Smooth muscle cell (in vitro differentiated cells): ENCODE results near the gene BABAM2. TPM values are rescaled to one million over a fixed set of nuclear protein-coding genes. Genes with fewer than 3 reads are reported as not detected.
A peak's percentile ranks its signal among the peaks of the same experiment; 100 is the strongest.

ENCODE experiments used
- DNase-seq: peaks from one replicate; lab custom pipeline; 2025; ENCODE audit not compliant: unreplicated experiment; lab: John Stamatoyannopoulos, UW
- H2AFZ ChIP-seq: fragments of 200-600 bp; sonication (generic); 2 replicates; pipeline ENCODE4 v1.6.0; 2016; ENCODE audit warnings: antibody characterized with exemption, low read depth, mild to moderate bottlenecking
- H3F3A ChIP-seq: fragments of 200-600 bp; sonication (generic); 2 replicates; pipeline ENCODE4 v1.6.0; 2017; ENCODE audit warnings: antibody characterized with exemption, low read depth
- H3K27ac ChIP-seq: fragments of 200-600 bp; sonication (generic); 2 replicates; pipeline ENCODE4 v1.5.1; 2016; ENCODE audit warnings: low read depth, mild to moderate bottlenecking
- H3K27me3 ChIP-seq: fragments of 200-600 bp; sonication (generic); 2 replicates; pipeline ENCODE4 v1.6.1; 2016; ENCODE audit warnings: low read depth, mild to moderate bottlenecking
- H3K36me3 ChIP-seq: fragments of 200-600 bp; sonication (generic); 2 replicates; pipeline ENCODE4 v1.5.1; 2016; ENCODE audit warnings: low read depth
- H3K4me1 ChIP-seq: fragments of 200-600 bp; sonication (generic); 2 replicates; pipeline ENCODE4 v1.5.1; 2016; ENCODE audit warnings: low read depth
- H3K4me2 ChIP-seq: fragments of 200-600 bp; sonication (generic); 2 replicates; pipeline ENCODE4 v1.6.0; 2016; ENCODE audit warnings: mild to moderate bottlenecking
- H3K4me3 ChIP-seq: fragments of 200-600 bp; sonication (generic); 2 replicates; pipeline ENCODE4 v1.5.1; 2016; ENCODE audit warnings: mild to moderate bottlenecking
- H3K79me2 ChIP-seq: fragments of 200-600 bp; sonication (generic); 2 replicates; pipeline ENCODE4 v1.6.0; 2016; ENCODE audit warnings: low read depth, mild to moderate bottlenecking
- H3K9ac ChIP-seq: fragments of 200-600 bp; sonication (generic); 2 replicates; pipeline ENCODE4 v1.6.0; 2016; ENCODE audit warnings: low read depth
- H3K9me3 ChIP-seq: fragments of 200-600 bp; sonication (generic); replicated peaks from 2 replicates; pipeline ENCODE4 v1.5.1; 2016; ENCODE audit warnings: low read depth
- H4K20me1 ChIP-seq: fragments of 200-600 bp; sonication (generic); 2 replicates; pipeline ENCODE4 v1.6.0; 2016; ENCODE audit warnings: low read depth
- WGBS: methylation state at CpG from one replicate; pipeline ENCODE4 v1.1.7; 2016; ENCODE audit warnings: low lambda C conversion rate; 5-methylcytosine and 5-hydroxymethylcytosine counted together
- polyA plus RNA-seq: library from polyadenylated mRNA; unstranded; fragments of >200 nt; fragmentation: Nextera tagmentation; extraction: Ambion mirVana; gene quantifications from 2 replicates; pipeline ENCODE4 v1.2.1, GENCODE V29; 2016
- total RNA-seq: library from RNA; depleted of rRNA; stranded (reverse); fragments of >200 nt; gene quantifications from 2 replicates; pipeline ENCODE4 v1.2.3, GENCODE V29; 2014
- TF ChIP-seq, protein P1 (sequence below): fragments of 200-600 bp; sonication (generic); IDR thresholded peaks from 2 replicates; pipeline ENCODE4 v1.5.1; 2017; ENCODE audit warnings: borderline replicate concordance, mild to moderate bottlenecking, antibody characterized with exemption; ENCODE audit not compliant: insufficient read depth, poor library complexity, severe bottlenecking

The BABAM2 gene
- total and polyA plus RNA-seq, 2 experiments from 2014 or later, result 26.5 to 29.1 TPM

DNA sequence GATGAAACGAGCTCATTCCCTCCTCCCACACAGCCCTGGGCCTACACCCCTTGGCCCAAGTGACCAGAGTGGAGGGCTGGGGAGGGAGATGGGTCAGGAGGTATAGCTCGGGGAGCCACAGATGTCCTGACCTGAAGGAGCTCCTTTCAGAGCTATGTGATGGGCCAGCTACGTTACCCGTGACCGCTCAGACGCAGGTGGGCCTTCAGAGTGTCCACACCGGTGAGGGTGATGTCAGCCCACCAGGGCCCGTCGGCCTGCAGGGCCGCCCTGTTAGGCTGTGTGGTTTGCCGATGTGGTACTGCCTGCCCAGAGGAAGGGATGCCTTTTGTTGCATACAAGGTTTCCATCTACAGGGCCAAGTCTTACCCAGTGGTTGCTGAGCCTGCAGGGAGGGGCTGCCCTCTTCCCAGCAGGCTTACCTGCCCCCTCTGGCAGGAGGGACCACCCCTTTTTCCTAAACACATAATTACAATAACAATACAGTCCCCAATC is 460.3 kb downstream of the BABAM2 start:
- Histone ChIP-seq H3K9me3 (no peaks in the 10 kb centered on the region), H3F3A (peaks cover 10% of the 10 kb centered on the region), H3K4me2 (no peak overlapping the region), H3K27ac (no peak overlapping the region), H3K27me3 (no peaks in the 10 kb centered on the region), H3K36me3 (no peaks in the 10 kb centered on the region), H4K20me1 (no peaks in the 10 kb centered on the region), H3K9ac (no peak overlapping the region), H3K4me3 (no peak overlapping the region), H3K79me2 (no peaks in the 10 kb centered on the region), H2AFZ (no peak overlapping the region), H3K4me1 (peaks cover 9% of the 10 kb centered on the region)
- DNase-seq, result no peak
- TF ChIP-seq, protein P1, sequence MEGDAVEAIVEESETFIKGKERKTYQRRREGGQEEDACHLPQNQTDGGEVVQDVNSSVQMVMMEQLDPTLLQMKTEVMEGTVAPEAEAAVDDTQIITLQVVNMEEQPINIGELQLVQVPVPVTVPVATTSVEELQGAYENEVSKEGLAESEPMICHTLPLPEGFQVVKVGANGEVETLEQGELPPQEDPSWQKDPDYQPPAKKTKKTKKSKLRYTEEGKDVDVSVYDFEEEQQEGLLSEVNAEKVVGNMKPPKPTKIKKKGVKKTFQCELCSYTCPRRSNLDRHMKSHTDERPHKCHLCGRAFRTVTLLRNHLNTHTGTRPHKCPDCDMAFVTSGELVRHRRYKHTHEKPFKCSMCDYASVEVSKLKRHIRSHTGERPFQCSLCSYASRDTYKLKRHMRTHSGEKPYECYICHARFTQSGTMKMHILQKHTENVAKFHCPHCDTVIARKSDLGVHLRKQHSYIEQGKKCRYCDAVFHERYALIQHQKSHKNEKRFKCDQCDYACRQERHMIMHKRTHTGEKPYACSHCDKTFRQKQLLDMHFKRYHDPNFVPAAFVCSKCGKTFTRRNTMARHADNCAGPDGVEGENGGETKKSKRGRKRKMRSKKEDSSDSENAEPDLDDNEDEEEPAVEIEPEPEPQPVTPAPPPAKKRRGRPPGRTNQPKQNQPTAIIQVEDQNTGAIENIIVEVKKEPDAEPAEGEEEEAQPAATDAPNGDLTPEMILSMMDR, result no peak
- WGBS, result 93% methylated on average over 11 of the region's 11 CpGs

DNA sequence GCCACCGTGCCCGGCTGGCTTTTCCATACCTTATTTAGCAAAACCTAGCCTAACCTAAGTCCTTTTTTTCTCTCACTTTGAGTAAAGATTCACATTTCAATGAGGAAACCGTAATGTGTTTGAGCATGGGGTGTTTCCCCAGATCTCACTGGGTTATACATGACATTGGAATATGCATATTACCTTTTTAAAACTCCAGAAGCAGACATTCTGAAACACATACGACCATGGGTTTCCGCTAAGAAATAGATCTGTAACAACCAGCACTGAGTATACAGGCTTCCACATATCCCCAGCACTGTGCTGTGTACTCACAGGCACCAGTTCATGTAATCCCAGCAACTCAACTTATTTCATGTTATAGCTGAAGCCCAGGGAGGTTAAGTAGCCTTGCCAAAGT is 461.1 kb downstream of the BABAM2 start:
- peaks cover 9% of the 10 kb centered on the region for H3K4me1 ChIP-seq
- TF ChIP-seq, protein P1, result no peak
- H3K4me2 ChIP-seq, result peak overlapping the region; percentile 44
- H3K79me2 ChIP-seq, result no peaks in the 10 kb centered on the region
- H3F3A ChIP-seq, result peaks cover 10% of the 10 kb centered on the region
- H3K27me3 ChIP-seq, result no peaks in the 10 kb centered on the region
- H3K9ac ChIP-seq, result no peak overlapping the region
- H2AFZ ChIP-seq, result no peak overlapping the region
- WGBS, result 86% methylated on average over 5 of the region's 5 CpGs
- peak overlapping the region; percentile 57 for H3K27ac ChIP-seq
- H3K36me3 ChIP-seq, result no peaks in the 10 kb centered on the region
- H4K20me1 ChIP-seq, result no peaks in the 10 kb centered on the region
- no peak overlapping the region for H3K4me3 ChIP-seq
- DNase-seq, result no peak
- H3K9me3 ChIP-seq, result no peaks in the 10 kb centered on the region

DNA sequence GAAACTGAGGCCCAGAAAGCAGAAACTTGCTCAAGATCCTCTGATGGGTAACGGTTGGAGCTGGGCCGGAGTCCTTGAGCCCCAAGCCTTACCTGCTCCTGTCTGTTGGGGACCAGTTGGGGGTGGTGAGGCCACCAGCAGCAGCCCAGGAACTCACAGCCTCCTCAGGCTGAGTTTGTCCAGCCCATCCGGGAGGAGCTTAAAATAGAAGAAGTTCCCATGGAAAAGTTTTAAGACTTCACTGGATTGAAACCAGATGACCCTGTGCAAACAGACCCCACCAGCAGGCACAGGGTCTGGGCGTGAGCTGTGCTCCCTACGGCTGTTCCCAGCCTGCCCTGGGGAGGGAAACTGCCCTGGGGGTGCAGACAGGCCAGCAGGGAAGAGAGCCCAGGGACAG is 461.6 kb downstream of the BABAM2 start:
- Histone ChIP-seq H2AFZ (peak overlapping the region; percentile 57), H3K27ac (peak overlapping the region; percentile 57)
- WGBS, result 28% methylated on average over 5 of the region's 5 CpGs

More for the DNA sequence above, 461.6 kb downstream of the BABAM2 start:
- Histone ChIP-seq H3F3A (peaks cover 10% of the 10 kb centered on the region), H3K4me2 (peak overlapping the region; percentile 44), H3K27me3 (no peaks in the 10 kb centered on the region), H3K4me3 (no peak overlapping the region), H3K4me1 (peaks cover 9% of the 10 kb centered on the region), H3K36me3 (no peaks in the 10 kb centered on the region), H3K79me2 (no peaks in the 10 kb centered on the region), H3K9ac (peak overlapping the region; percentile 21), H3K9me3 (no peaks in the 10 kb centered on the region), H4K20me1 (no peaks in the 10 kb centered on the region)
- TF ChIP-seq, protein P1, result no peak
- no peak for DNase-seq
